Measurements from ENCODE around the gene ELMO3.

The ELMO3 gene

DNA sequence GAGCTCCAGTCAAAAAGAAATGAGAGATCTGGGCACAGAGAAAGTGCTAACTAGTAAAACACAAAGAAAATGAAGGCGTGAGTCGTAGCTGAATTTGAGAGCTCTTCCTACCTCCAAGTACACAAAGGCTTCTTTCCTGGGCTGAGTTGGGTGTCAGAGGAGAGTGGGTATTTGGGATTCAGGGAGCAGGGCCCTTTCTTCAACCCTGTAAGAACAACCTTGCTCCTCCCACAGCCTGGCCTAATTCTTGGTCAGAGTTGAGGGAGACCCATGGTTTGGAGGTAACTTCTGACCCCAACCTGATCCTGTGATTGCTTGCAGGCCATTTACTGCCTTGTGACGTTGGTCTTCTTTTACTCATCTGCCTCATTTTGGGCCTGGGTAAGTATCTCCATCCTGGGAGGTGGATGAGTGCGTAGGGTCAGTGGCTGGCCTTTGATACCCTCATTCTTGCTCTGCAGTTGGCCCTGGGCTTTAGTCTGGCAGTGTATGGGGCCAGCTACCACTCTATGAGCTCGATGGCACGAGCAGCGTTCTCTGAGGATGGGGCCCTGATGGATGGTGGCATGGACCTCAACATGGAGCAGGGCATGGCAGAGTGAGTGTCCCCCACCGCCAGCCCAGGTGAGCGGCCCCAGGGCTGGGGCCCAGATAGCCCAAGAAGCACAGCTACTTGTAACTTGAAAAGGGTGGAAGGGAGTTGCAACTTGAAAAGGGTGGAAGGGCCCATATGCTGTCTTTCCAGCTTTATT lies 29.3 kb downstream of the ELMO3 start:
- Histone ChIP-seq H3K27ac (ENCODE audit: low read depth, low read length) (no peak overlapping the region), H3K36me3 (ENCODE audit: control insufficient read depth, insufficient read depth, low read length) (peaks cover 42% of the 10 kb centered on the region), H3K9me3 (ENCODE audit: control insufficient read depth, insufficient read depth, low read length) (no peaks in the 10 kb centered on the region), H3K4me1 (ENCODE audit: control insufficient read depth, insufficient read depth, low read length) (peaks cover 4% of the 10 kb centered on the region; the same call in 1 of the 2 replicates), H3K4me3 (ENCODE audit: low read depth, low read length) (peak overlapping the region; percentile 92), H3K9ac (ENCODE audit: low read depth, low read length) (no peak overlapping the region), H3K27me3 (ENCODE audit: control insufficient read depth, insufficient read depth, low read length) (no peaks in the 10 kb centered on the region)

DNA sequence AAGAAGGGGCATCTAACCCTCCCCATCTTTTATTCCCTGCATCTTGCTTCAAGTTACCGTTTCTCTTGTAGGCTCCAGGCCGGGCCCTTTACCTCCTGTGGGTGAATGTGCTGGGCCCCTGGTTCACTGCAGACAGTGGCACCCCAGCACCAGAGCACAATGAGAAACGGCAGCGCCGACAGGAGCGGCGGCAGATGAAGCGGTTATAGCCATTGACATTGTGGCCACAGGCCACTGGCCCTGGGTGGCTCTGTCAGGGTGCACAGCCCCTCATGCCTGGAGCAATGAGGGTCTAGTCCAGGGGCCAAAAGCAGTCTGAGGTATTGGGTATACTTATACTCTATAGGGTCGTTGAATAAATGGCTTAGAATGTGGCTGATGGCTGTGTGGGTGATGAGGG lies 30.0 kb downstream of the ELMO3 start:
- no peak overlapping the region for H3K27ac ChIP-seq (ENCODE audit: low read depth, low read length)
- H3K9ac ChIP-seq (ENCODE audit: low read depth, low read length), result no peak overlapping the region
- H3K4me1 ChIP-seq (ENCODE audit: control insufficient read depth, insufficient read depth, low read length), result peaks cover 4% of the 10 kb centered on the region; the same call in 1 of the 2 replicates
- peaks cover 46% of the 10 kb centered on the region for H3K36me3 ChIP-seq (ENCODE audit: control insufficient read depth, insufficient read depth, low read length)
- H3K27me3 ChIP-seq (ENCODE audit: control insufficient read depth, insufficient read depth, low read length), result no peaks in the 10 kb centered on the region
- H3K9me3 ChIP-seq (ENCODE audit: control insufficient read depth, insufficient read depth, low read length), result no peaks in the 10 kb centered on the region
- H3K4me3 ChIP-seq (ENCODE audit: low read depth, low read length), result no peak overlapping the region

DNA sequence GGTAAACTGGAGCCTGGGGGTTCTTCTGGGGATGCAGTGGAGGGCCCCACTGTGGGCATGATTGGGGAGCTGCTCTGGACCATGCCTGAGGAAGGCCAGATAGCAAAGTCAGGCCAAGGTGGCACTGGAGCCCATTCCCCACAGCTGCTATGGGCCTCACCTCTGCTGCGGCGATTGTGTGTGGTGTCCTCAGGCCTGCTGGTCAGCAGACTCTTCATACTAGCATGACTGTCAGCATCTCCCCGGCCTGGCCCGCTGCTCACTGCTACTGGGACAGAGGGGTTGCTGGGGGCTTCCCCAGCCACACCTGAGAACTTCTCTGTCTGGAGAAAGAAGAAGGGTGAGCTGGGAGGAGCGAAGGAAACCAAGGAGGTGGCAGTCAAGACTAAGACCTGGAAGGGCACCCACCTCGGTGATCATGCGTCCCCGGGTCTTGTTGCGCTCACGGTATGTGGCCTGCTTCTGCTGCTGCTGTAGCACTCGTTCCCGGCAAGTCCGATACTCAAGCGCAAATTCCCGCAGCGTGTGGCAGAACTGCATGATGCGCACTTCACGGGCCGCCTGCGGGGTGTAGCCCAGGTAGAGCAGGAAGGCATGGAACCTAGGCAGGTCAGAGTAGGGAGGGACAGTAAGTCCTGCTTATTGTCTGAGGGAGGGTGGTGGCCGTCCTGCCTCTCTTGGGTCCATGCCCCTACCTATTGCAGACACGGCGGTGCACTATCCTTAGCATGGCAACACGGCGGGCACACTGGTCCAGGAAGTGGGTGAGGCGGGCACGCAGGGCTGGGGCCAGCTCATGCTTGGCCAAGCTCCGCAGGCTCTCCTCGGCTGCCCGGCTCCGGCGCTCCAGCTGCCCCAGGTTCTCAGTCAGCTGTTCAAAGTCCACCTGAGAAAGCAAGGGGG lies 31.2 kb downstream of the ELMO3 start:
- H3K27me3 ChIP-seq (ENCODE audit: control insufficient read depth, insufficient read depth, low read length), result no peaks in the 10 kb centered on the region
- H3K9ac ChIP-seq (ENCODE audit: low read depth, low read length), result no peak overlapping the region
- H3K4me1 ChIP-seq (ENCODE audit: control insufficient read depth, insufficient read depth, low read length), result peaks cover 4% of the 10 kb centered on the region; the same call in 1 of the 2 replicates
- H3K9me3 ChIP-seq (ENCODE audit: control insufficient read depth, insufficient read depth, low read length), result no peaks in the 10 kb centered on the region
- peaks cover 55% of the 10 kb centered on the region for H3K36me3 ChIP-seq (ENCODE audit: control insufficient read depth, insufficient read depth, low read length)
- H3K4me3 ChIP-seq (ENCODE audit: low read depth, low read length), result no peak overlapping the region
- no peak overlapping the region for H3K27ac ChIP-seq (ENCODE audit: low read depth, low read length)

DNA sequence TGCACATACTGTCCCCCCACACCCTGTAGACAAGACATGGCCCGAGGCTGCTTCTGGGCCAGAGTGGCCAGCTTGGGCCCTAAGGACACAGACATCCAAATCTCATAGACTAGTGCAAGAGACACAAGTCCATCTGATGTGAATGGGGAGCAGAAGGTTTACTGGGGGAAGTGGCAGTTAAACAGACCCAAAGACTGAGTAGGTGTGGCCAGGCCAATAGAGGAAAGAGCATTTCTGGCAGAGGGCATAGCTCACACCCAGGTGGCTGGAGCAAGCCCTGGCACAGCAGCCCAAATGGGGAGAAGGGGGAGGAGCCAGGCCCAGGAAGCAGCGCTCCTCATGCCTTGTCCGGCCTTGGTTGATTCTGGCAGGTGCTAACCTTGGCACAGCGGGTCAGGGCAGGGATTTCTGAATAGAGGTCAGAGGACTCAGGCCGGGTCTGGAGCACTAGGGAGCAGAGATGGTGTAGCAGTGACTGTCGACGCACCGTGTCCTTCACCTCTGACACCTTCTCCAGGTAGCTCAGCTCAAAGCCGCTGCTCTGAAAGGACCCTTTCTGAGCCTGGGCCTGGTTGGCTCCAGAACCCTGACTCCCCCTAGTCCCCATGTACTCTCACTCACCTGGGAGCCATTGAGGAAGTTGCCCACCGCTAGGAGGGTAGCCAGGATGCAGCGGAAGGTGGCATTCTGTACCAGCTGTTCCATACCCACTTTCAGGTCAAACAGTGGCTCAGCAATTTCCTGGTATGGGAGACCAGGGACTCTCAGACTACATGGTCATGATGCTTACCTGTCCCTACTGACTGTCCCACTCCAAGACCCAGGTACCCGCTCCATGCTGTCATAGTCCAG lies 32.1 kb downstream of the ELMO3 start:
- no peak overlapping the region for H3K4me3 ChIP-seq (ENCODE audit: low read depth, low read length)
- peaks cover 62% of the 10 kb centered on the region for H3K36me3 ChIP-seq (ENCODE audit: control insufficient read depth, insufficient read depth, low read length)
- no peak overlapping the region for H3K27ac ChIP-seq (ENCODE audit: low read depth, low read length)
- peaks cover 3% of the 10 kb centered on the region; the same call in 1 of the 2 replicates for H3K4me1 ChIP-seq (ENCODE audit: control insufficient read depth, insufficient read depth, low read length)
- H3K9ac ChIP-seq (ENCODE audit: low read depth, low read length), result no peak overlapping the region
- H3K27me3 ChIP-seq (ENCODE audit: control insufficient read depth, insufficient read depth, low read length), result no peaks in the 10 kb centered on the region
- H3K9me3 ChIP-seq (ENCODE audit: control insufficient read depth, insufficient read depth, low read length), result no peaks in the 10 kb centered on the region

DNA sequence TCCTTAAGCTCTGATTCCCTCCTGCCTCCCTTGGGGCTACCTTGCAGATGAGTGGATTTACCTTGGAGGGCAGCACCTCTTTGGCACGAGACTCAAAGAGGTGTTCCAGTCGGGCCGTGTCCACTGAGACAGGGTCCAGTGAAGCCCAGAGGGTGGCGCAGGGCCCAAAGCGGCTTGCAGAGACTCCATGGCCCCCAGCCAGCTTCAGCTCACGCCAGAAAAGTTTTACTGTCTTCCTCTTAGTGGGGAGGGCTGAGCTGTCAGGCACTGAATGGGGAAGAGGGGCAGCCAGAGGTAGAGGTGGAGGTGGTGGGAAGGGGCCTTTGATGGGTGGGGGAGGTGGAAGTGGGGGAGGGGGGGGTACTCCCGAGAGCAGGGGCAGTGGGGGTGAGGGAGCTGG lies 34.7 kb downstream of the ELMO3 start:
- peaks cover 79% of the 10 kb centered on the region for H3K36me3 ChIP-seq (ENCODE audit: control insufficient read depth, insufficient read depth, low read length)

DNA sequence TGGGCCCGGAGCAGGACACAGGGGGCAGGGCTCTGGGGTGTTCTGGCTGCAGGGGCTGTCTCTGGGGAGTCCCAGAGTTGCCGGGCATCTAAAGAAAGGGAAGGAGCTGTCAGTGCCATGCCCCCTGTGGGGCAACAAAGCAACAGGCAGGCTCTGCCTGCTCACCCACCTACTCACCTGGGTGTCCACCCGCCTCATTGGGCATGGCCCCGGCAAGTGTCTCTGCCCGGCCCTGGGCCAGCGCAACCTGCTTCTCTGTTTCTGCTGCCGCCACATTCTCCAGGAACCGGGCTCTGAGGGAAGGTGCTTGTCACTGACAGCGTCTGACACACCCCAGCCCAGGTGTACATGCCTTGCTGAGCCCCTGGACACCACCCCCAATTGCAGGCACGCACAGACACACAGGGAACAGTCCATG lies 35.3 kb downstream of the ELMO3 start:
- Histone ChIP-seq H3K27ac (ENCODE audit: low read depth, low read length) (no peak overlapping the region), H3K36me3 (ENCODE audit: control insufficient read depth, insufficient read depth, low read length) (peaks cover 79% of the 10 kb centered on the region), H3K9ac (ENCODE audit: low read depth, low read length) (no peak overlapping the region), H3K4me3 (ENCODE audit: low read depth, low read length) (no peak overlapping the region), H3K27me3 (ENCODE audit: control insufficient read depth, insufficient read depth, low read length) (no peaks in the 10 kb centered on the region), H3K9me3 (ENCODE audit: control insufficient read depth, insufficient read depth, low read length) (no peaks in the 10 kb centered on the region), H3K4me1 (ENCODE audit: control insufficient read depth, insufficient read depth, low read length) (no peaks in the 10 kb centered on the region)

More for the DNA sequence above, 34.7 kb downstream of the ELMO3 start:
- Histone ChIP-seq H3K9ac (ENCODE audit: low read depth, low read length) (no peak overlapping the region), H3K4me1 (ENCODE audit: control insufficient read depth, insufficient read depth, low read length) (no peaks in the 10 kb centered on the region), H3K27me3 (ENCODE audit: control insufficient read depth, insufficient read depth, low read length) (no peaks in the 10 kb centered on the region), H3K27ac (ENCODE audit: low read depth, low read length) (no peak overlapping the region), H3K4me3 (ENCODE audit: low read depth, low read length) (no peak overlapping the region), H3K9me3 (ENCODE audit: control insufficient read depth, insufficient read depth, low read length) (no peaks in the 10 kb centered on the region)

DNA sequence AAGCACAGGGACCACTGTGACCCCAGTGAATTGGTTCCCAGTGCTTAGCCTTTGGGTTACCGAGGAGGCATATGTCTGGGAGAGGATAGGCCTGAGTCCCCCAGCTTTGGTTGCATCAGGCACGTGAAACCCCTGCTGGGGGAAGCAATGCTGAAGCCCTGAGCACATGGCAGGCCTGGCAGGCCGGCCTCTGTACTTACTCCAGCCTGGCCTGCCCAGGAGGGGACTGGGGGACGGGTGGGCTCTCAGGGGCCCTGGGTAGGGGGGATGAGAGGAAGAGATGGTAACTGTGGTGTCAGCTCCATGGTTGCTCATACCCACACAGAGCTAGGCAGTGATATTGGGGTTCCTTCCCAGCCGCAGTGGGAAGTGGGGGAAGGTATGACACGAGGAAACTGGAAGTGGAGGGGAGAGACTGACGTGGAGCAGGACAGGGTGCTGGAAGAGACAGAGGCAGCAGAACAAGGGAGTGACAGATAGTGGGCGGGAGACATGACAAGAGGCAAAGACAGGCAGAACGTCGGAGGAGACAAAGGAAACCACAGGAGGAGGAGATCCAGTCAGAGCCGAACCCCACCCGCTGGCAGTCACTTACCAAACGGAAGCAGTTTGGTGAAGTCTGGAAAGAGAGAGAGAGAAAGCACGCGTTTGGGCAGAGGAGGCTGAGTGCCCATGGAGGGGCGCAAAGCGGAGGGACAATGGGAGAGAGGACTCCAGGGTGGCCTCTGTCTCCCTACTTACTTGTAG lies 37.1 kb downstream of the ELMO3 start:
- H3K4me1 ChIP-seq (ENCODE audit: control insufficient read depth, insufficient read depth, low read length), result peaks cover 3% of the 10 kb centered on the region; the same call in 1 of the 2 replicates
- H3K4me3 ChIP-seq (ENCODE audit: low read depth, low read length), result no peak overlapping the region
- peaks cover 68% of the 10 kb centered on the region for H3K36me3 ChIP-seq (ENCODE audit: control insufficient read depth, insufficient read depth, low read length)
- H3K9me3 ChIP-seq (ENCODE audit: control insufficient read depth, insufficient read depth, low read length), result no peaks in the 10 kb centered on the region
- H3K9ac ChIP-seq (ENCODE audit: low read depth, low read length), result no peak overlapping the region
- no peak overlapping the region for H3K27ac ChIP-seq (ENCODE audit: low read depth, low read length)
- no peaks in the 10 kb centered on the region for H3K27me3 ChIP-seq (ENCODE audit: control insufficient read depth, insufficient read depth, low read length)

DNA sequence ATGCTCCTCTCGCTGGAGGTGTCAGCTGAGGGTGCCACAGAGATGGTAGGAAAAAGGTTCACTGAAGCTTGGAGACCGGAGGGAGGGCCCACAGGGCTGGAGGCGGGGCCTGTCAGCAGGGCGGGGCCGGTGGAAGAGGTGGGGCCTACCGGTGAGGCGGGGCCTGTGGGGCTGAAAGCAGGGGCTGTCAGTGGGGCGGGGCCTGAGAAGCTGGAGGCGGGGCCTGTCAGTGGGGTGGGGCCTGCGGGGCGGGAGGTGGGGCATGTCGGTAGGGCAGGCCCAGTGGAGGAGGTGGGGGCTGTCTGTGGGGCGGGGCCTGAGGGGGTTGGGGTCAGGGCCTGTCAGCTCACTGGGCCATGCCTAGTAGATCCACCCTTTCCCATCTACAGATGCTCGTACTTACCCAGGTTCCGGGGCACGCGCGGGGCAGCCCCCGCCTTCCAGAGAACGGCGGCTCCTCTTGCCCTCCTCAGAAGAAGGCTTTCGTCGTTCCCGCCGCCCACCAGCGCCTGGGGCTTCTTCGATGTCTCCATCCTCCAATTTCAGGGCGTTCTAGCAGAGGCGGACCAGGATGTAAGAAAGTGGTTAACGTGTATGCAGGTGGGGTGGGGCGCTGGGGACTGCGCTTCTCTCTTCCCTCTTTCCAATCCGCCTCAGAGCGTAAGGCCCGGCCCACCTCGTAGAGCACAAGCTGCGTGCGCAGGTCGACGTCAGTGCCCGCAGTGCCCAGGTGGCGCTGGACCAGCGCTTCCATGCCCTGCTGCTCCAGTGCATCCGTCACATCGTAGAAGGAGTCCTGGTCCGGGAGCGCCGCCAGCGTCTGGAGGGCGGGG lies 37.8 kb downstream of the ELMO3 start:
- no peak overlapping the region for H3K27ac ChIP-seq (ENCODE audit: low read depth, low read length)
- H3K27me3 ChIP-seq (ENCODE audit: control insufficient read depth, insufficient read depth, low read length), result no peaks in the 10 kb centered on the region
- no peak overlapping the region for H3K9ac ChIP-seq (ENCODE audit: low read depth, low read length)
- peaks cover 10% of the 10 kb centered on the region for H3K4me1 ChIP-seq (ENCODE audit: control insufficient read depth, insufficient read depth, low read length)
- H3K36me3 ChIP-seq (ENCODE audit: control insufficient read depth, insufficient read depth, low read length), result peaks cover 60% of the 10 kb centered on the region
- H3K4me3 ChIP-seq (ENCODE audit: low read depth, low read length), result no peak overlapping the region; the same call in 1 of the 2 replicates
- H3K9me3 ChIP-seq (ENCODE audit: control insufficient read depth, insufficient read depth, low read length), result no peaks in the 10 kb centered on the region

DNA sequence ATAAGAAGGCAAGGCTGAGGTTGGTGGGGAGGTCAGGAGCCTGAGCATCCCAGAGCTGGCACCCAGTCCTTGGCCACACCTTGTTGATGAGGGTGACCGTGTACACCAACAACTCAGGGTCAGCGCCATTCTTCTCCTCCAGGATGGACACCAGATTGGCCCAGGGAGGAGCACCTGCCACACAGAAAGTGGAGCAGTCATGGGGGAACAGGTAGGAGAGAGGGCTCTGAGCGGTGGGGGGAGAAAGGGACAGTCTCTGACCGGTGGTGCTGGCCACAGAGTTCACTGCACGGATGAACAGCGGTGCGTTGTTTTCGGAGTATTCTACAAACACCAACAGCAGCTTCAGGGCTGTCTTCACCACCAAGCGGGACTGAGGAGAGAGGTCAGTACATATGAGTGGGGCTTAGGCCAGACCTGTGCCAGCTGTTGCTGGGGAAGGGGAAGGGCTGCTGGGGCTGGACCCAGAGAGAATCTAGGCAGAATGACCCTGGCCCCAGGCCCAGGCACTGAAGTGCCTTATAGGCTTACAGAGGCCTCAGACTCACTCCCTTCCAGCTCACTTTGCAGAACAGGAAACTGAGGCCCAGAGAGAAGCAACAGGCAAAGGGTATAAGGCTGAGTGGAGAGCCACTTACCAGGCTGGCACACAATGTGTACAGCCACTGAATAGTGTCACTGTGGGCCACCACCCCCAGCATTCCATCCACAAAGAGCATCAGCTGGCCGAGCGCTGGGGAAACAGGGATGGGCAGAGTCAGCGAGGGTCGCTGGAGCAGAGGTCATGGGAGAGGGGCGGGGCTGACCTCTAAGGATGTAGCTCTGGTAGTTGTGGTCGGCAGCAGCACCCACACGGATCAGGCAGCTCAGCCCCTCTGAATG lies 38.7 kb downstream of the ELMO3 start:
- Histone ChIP-seq H3K27me3 (ENCODE audit: control insufficient read depth, insufficient read depth, low read length) (no peaks in the 10 kb centered on the region), H3K4me1 (ENCODE audit: control insufficient read depth, insufficient read depth, low read length) (peaks cover 12% of the 10 kb centered on the region), H3K9ac (ENCODE audit: low read depth, low read length) (no peak overlapping the region), H3K4me3 (ENCODE audit: low read depth, low read length) (no peak overlapping the region), H3K36me3 (ENCODE audit: control insufficient read depth, insufficient read depth, low read length) (peaks cover 57% of the 10 kb centered on the region), H3K27ac (ENCODE audit: low read depth, low read length) (no peak overlapping the region), H3K9me3 (ENCODE audit: control insufficient read depth, insufficient read depth, low read length) (no peaks in the 10 kb centered on the region)

Data from HUES48 (cell line).